Measurements from ENCODE around the gene ZKSCAN1. TPM values are rescaled to one million over a fixed set of nuclear protein-coding genes. Genes with fewer than 3 reads are reported as not detected.
"Not testable (repeated sequence)": the region's sequence is repeated elsewhere in the genome, so short reads cannot be mapped to it uniquely, and the experiment has no call there.

ZKSCAN1 gene
- total RNA-seq, 4 donors from 2014 or later, result 20.9 to 96.7 (median 53.6) TPM

DNA sequence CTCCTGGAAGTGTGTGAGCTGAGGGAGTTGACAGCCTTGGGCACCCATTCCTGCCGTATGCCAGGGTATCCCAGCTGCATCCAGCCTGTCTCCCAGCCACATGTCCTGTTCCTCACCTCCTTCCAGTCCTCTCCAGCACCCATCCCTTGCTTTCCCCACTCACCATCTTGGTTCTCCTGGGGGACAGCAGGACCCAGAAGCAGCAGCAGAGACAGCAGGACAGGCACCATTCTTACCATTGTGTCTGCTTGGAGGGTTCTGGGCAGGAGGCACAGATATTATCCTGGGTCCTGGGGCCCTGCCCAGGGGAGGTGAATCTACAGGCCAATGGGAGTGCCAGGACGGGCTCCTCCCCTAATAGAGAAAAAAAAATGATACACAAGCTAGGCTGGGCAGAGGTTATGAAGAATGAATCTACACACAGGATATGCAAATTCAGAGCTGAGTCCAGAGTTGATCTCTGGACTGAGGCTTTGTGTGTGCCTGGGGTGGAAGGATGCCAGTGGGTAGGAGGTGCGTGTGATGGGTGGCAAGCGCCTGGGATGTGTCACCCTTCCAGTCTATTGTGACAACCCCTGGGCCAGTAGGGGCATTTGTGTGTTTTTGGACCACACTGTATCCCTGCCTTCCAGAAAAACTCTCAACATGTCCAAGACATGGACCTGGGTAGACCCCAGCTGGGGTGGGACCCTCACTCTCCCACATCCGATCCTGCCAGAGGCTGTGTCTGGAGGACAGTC lies 39.4 kb upstream of the ZKSCAN1 start, which contains the start of gene AZGP1:
Gene AZGP1 (minus strand): TSS at position 250 of the 740 bp plus-strand sequence. CDS start 11 bp downstream, at position 239.
- no peaks in the 10 kb centered on the region for H3K4me1 ChIP-seq
- H3K27ac ChIP-seq, result no peak within 1 kb of the TSS
- no peak within 1 kb of the TSS for H3K4me3 ChIP-seq
- H3K27me3 ChIP-seq, result no peaks in the 10 kb centered on the region
- TF ChIP-seq POLR2A (IDR thresholded peaks at IDR 0.05), result no peak
- TF ChIP-seq CTCF (IDR thresholded peaks at IDR 0.05), result no peak
- intact Hi-C loops (cut with DNase I; ENCODE audit: low total_unique reads), result no loop called here
- DNase-seq, result no peak
- no peaks in the 10 kb centered on the region for H3K36me3 ChIP-seq
- no peaks in the 10 kb centered on the region for H3K9me3 ChIP-seq

DNA sequence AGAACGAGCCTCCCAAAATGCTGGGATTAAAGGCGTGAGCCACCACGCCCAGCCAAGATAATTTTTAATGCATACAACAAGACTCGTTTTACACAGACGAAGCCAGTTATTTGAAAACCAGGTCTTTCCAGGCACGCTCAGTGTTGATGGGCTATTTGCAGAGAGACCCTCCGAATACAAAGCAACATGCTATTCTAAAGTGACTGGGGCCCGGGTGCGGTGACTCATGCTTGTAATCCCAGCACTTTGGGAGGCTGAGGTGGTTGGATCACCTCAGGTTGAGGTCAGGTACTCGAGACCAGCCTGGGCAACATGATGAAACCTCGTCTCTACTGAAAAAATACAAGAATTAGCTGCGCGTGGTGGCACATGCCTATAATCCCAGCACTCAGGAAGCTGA lies 38.8 kb upstream of the ZKSCAN1 start:
- Histone ChIP-seq H3K4me1 (no peaks in the 10 kb centered on the region), H3K4me3 (no peak overlapping the region), H3K27ac (no peak overlapping the region), H3K27me3 (no peaks in the 10 kb centered on the region), H3K36me3 (no peaks in the 10 kb centered on the region), H3K9me3 (no peaks in the 10 kb centered on the region)
- intact Hi-C loops (cut with DNase I; ENCODE audit: low total_unique reads), result no loop called here
- DNase-seq, result no peak
- no peak for TF ChIP-seq CTCF (IDR thresholded peaks at IDR 0.05)
- TF ChIP-seq POLR2A (IDR thresholded peaks at IDR 0.05), result no peak

- peak; percentile 51 to 71 (median 68) for TF ChIP-seq CTCF (IDR thresholded peaks at IDR 0.05)
- H3K4me3 ChIP-seq; H3K27ac ChIP-seq; H3K27me3 ChIP-seq; intact Hi-C loops (cut with DNase I; ENCODE audit: low total_unique reads); H3K36me3 ChIP-seq; H3K4me1 ChIP-seq; H3K9me3 ChIP-seq: not testable (repeated sequence)
- peak; percentile 59 to 63 for DNase-seq
Observed at GRCh38 chr7:99979814-99980225, 35.6 kb upstream of the ZKSCAN1 start.

GRCh38 chr7:99980448-99980872 lies 34.9 kb upstream of the ZKSCAN1 start:
- H3K4me1 ChIP-seq; intact Hi-C loops (cut with DNase I; ENCODE audit: low total_unique reads); H3K27ac ChIP-seq; H3K27me3 ChIP-seq; DNase-seq; H3K36me3 ChIP-seq; H3K4me3 ChIP-seq; H3K9me3 ChIP-seq: not testable (repeated sequence)

DNA sequence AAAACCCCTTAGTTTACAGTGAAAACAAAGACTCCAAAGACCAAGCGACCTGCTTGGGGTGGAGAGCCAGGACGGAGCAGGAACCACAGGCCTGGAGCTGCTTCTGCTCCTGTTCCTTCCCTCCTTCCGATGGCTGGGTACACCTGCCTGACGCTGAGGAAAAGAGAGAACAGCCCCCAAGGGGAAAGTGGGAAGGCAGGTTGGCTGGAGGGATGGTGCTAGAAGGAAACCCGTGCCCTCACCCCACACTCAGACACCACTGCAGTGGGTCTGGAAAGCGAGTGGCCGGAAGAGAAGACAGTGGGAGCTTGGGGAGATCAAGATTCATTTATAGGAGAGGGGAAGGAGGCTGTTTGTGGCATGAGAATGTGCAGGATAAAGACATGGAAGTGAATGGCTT lies 34.3 kb upstream of the ZKSCAN1 start:
- intact Hi-C loops (cut with DNase I; ENCODE audit: low total_unique reads); H3K27ac ChIP-seq; H3K4me3 ChIP-seq; H3K27me3 ChIP-seq; H3K36me3 ChIP-seq; H3K9me3 ChIP-seq; H3K4me1 ChIP-seq; DNase-seq: not testable (repeated sequence)

DNA sequence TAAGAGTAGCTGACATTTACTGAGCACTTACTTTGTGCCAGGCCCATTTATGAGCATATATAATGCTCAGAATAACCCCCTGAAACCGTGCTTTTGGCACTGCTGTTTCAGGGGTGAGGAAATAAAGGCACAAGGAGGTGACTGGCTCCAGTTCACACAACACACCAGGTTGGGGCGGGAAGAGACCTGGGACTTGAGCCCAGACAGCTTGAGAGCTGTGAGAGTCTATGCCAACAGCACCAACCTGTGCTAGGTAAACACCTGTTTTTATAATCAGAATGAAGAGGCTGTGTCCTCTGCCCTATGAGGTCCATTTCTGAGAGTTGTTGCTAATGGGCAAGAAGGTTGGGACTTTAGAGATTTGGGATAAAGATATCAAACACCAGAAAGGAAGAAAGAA lies 30.8 kb upstream of the ZKSCAN1 start:
- H3K4me3 ChIP-seq, result no peak overlapping the region
- TF ChIP-seq POLR2A (IDR thresholded peaks at IDR 0.05) (no peak), CTCF (IDR thresholded peaks at IDR 0.05) (no peak)
- DNase-seq, result no peak
- H3K36me3 ChIP-seq, result no peaks in the 10 kb centered on the region
- no peaks in the 10 kb centered on the region for H3K27me3 ChIP-seq
- no peaks in the 10 kb centered on the region for H3K9me3 ChIP-seq
- no peak overlapping the region for H3K27ac ChIP-seq
- H3K4me1 ChIP-seq, result no peaks in the 10 kb centered on the region
- intact Hi-C loops (cut with DNase I; ENCODE audit: low total_unique reads), result no loop called here

GRCh38 chr7:99987306-99987705 lies 28.1 kb upstream of the ZKSCAN1 start:
- intact Hi-C loops (cut with DNase I; ENCODE audit: low total_unique reads); H3K27me3 ChIP-seq; H3K4me3 ChIP-seq; H3K27ac ChIP-seq; H3K4me1 ChIP-seq; H3K9me3 ChIP-seq; DNase-seq; H3K36me3 ChIP-seq: not testable (repeated sequence)
